Thyroid gland (tissue), 4 donors: ENCODE measurements around the gene POC5. TPM values are rescaled to one million over a fixed set of nuclear protein-coding genes. Genes with fewer than 3 reads are reported as not detected.
"Not testable (repeated sequence)": the region's sequence is repeated elsewhere in the genome, so short reads cannot be mapped to it uniquely, and the experiment has no call there.

ENCODE experiments used
- DNase-seq, 2 donors: peaks; one replicate each; pipeline ENCODE4 v3.0.0-alpha.2; 2019
- H3K27ac ChIP-seq, 3 donors: fragments of 200-600 bp; sonication (generic); 1 replicate in 2 of 3; 2 replicates in 1 of 3; pipeline ENCODE4 v1.5.1; 2016 to 2019; ENCODE audit warnings: mild to moderate bottlenecking in 1 of 3, moderate library complexity in 1 of 3
- H3K27me3 ChIP-seq: fragments of 200-600 bp; sonication (generic); one replicate; pipeline ENCODE4 v1.5.1; 2019
- H3K36me3 ChIP-seq, 2 donors: fragments of 200-600 bp; sonication (generic); one replicate each; pipeline ENCODE4 v1.5.1; 2016 to 2019
- H3K4me1 ChIP-seq, 2 donors: fragments of 200-600 bp; sonication (generic); one replicate each; pipeline ENCODE4 v1.5.1; 2017 to 2019
- H3K4me3 ChIP-seq, 3 donors: fragments of 200-600 bp; sonication (generic); replicated peaks in 1 of 3; 1 replicate in 2 of 3; 2 replicates in 1 of 3; pipeline ENCODE4 v1.5.1; 2016; ENCODE audit warnings: mild to moderate bottlenecking in 1 of 3
- H3K9me3 ChIP-seq: fragments of 200-600 bp; sonication (generic); one replicate; pipeline ENCODE4 v1.5.1; 2017
- POLR2A ChIP-seq, 2 donors: fragments of 450-650 bp; IDR thresholded peaks; one replicate each; pipeline ENCODE4 v1.6.1; 2017; ENCODE audit warnings: antibody characterized with exemption in 2 of 2, mild to moderate bottlenecking in 2 of 2, moderate library complexity in 1 of 2
- WGBS, 2 donors: methylation state at CpG; one replicate each; pipeline ENCODE4 v1.1.5; 2017; 5-methylcytosine and 5-hydroxymethylcytosine counted together
- intact Hi-C: fragments of 100-400 bp; cut with DNase I; formaldehyde crosslinking; loops from one replicate; pipeline ENCODE4 v1.15.1; 2023
- total RNA-seq, 4 donors: library from RNA; depleted of rRNA; stranded (reverse); fragments of >200 nt; gene quantifications; one replicate each; pipeline ENCODE4 v1.2.3, GENCODE V29; 2016
- TF ChIP-seq, protein P1 (sequence below), 6 experiments: fragments of 200-600 bp in 3 of 6; fragments of 450-650 bp in 3 of 6; sonication (generic) in 3 of 6; IDR thresholded peaks; one replicate each; pipeline ENCODE4 v1.5.1; 2016 to 2019; ENCODE audit warnings: antibody characterized with exemption in 6 of 6, mild to moderate bottlenecking in 2 of 6, inconsistent platforms in 1 of 6, moderate library complexity in 1 of 6

Gene POC5
- total RNA-seq, 4 donors from 2014 or later, result 9.5 to 24.3 (median 14.4) TPM

DNA sequence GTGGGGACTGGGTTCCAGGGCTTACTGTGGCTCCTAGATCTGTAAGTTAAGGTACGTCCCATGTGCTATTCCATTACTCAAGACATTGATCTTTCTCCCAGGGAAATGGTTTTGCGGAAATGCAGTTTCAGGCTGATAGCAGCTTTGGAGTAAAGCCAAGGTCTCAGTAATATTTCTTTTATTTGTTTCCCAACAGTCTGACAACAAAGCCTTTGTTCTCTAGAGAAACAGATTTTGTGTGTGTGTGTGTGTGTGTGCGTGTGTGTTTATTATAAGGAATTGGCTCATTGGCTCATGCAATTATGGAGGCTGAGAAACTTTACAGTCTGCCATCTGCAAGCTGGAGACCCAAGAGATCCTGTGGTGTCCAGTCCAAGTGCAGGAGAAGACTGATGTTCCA, 12.1 kb upstream of the POC5 start:
- H3K4me3 ChIP-seq, result no peak overlapping the region
- H3K36me3 ChIP-seq, result no peaks in the 10 kb centered on the region
- H3K4me1 ChIP-seq, result no peaks in the 10 kb centered on the region
- TF ChIP-seq, protein P1, sequence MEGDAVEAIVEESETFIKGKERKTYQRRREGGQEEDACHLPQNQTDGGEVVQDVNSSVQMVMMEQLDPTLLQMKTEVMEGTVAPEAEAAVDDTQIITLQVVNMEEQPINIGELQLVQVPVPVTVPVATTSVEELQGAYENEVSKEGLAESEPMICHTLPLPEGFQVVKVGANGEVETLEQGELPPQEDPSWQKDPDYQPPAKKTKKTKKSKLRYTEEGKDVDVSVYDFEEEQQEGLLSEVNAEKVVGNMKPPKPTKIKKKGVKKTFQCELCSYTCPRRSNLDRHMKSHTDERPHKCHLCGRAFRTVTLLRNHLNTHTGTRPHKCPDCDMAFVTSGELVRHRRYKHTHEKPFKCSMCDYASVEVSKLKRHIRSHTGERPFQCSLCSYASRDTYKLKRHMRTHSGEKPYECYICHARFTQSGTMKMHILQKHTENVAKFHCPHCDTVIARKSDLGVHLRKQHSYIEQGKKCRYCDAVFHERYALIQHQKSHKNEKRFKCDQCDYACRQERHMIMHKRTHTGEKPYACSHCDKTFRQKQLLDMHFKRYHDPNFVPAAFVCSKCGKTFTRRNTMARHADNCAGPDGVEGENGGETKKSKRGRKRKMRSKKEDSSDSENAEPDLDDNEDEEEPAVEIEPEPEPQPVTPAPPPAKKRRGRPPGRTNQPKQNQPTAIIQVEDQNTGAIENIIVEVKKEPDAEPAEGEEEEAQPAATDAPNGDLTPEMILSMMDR (IDR thresholded peaks at IDR 0.05), result no peak
- no peak for TF ChIP-seq POLR2A (IDR thresholded peaks at IDR 0.05)
- WGBS, 2 donors, result 68 to 86% methylated on average over 3 of the region's 3 CpGs
- no peak overlapping the region for H3K27ac ChIP-seq
- intact Hi-C loops, result loop anchor here (10.0 kb wide), 1 partner anchor 525 kb away; no protein-coding TSS in a partner anchor
- DNase-seq, result no peak
- H3K9me3 ChIP-seq, result no peaks in the 10 kb centered on the region
- no peaks in the 10 kb centered on the region for H3K27me3 ChIP-seq

DNA sequence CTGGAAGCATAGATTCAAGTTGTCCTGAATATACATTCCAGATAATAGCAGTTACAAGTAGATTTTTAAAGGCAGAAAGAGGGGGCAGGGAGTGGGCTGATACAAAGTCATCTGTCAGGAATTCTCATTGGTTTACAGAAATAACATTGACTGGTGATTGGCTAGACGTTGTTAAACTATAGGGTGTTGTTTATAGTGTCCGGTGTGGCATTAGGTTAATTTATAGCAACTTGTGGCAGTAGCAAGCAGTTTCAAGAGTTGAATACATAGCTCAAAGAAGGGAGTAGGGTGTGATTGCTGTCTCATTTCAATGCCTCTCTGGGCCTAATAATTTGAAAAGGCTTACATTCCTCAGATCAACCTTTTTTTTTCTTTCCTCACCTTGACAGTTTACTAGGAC, 10.7 kb upstream of the POC5 start:
- Histone ChIP-seq H3K27ac (no peak overlapping the region), H3K9me3 (no peaks in the 10 kb centered on the region), H3K27me3 (no peaks in the 10 kb centered on the region), H3K4me3 (no peak overlapping the region), H3K4me1 (no peaks in the 10 kb centered on the region), H3K36me3 (no peaks in the 10 kb centered on the region)
- WGBS, 2 donors, result 78 to 79% methylated on average over 2 of the region's 2 CpGs
- intact Hi-C loops, result loop anchor here (10.0 kb wide), 1 partner anchor 527 kb away; no protein-coding TSS in a partner anchor
- DNase-seq, result no peak
- no peak for TF ChIP-seq POLR2A (IDR thresholded peaks at IDR 0.05)
- TF ChIP-seq, protein P1 (IDR thresholded peaks at IDR 0.05), result no peak

DNA sequence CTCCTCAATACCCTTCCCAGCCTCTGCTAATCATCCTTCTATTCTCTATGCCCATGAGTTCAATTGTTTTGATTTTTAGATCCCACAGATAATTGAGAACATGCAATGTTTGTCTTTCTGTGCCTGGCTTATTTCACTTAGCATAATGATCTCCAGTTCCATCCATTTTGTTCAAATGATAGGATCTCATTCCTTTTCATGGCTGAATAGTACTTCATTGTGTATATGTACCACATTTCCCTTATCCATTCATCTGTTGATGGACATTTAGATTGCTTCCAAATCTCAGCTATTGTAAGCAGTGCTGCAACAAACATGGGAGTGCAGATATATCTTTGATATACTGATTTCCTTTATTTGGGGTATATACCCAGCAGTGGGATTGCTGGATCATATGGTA, 9.0 kb upstream of the POC5 start:
- H3K27ac ChIP-seq, H3K4me1 ChIP-seq, H3K36me3 ChIP-seq, H3K9me3 ChIP-seq, H3K27me3 ChIP-seq, H3K4me3 ChIP-seq, DNase-seq: not testable (repeated sequence)
- intact Hi-C loops, result loop anchor here (10.0 kb wide), 1 partner anchor 529 kb away; no protein-coding TSS in a partner anchor

DNA sequence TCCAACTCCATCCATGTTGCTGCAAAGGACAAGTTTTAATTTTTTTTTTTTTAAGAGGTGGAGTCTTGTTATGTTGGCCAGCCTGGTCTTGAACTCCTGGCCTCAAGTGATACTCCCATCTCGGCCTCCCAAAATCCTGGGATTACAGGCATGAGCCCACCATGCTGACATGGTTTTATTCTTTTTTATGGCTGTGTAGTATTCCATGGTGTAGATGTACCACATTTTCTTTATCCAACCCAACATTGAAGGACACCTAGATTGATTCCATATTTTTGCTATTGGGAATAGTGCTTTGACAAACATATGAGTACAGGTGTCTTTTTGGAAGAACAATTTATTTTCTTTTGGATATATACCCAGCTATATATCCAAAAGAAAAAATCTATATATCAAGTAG, 6.1 kb upstream of the POC5 start:
- intact Hi-C loops, result loop anchor here (10.0 kb wide), 1 partner anchor 531 kb away; no protein-coding TSS in a partner anchor
- H3K27me3 ChIP-seq, result no peaks in the 10 kb centered on the region
- TF ChIP-seq, protein P1 (IDR thresholded peaks at IDR 0.05), result no peak
- TF ChIP-seq POLR2A (IDR thresholded peaks at IDR 0.05), result no peak
- H3K27ac ChIP-seq, result no peak overlapping the region
- H3K9me3 ChIP-seq, result no peaks in the 10 kb centered on the region
- no peaks in the 10 kb centered on the region for H3K4me1 ChIP-seq
- no peaks in the 10 kb centered on the region for H3K36me3 ChIP-seq
- H3K4me3 ChIP-seq, result no peak overlapping the region
- no peak for DNase-seq
- WGBS, 2 donors, result 87 to 89% methylated on average over 1 of the region's 1 CpG

DNA sequence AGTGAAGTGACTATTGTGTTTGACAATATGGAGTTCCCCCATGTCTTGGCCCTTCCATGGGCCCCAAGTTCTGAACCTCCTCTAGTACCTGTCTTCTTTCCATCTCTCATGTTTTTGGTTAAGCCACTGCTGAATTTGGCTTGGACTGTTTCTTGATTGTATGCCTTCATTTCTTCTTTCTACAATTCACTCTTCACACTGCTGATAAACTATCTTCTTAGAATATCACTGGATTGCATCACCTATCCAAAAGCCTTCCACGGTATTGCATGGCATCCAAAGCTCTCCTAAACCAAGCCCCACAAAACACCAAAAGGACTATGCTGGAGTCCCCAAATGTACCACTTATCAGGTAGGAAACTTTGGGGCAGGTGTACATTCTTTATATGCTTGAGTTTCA, 4.3 kb upstream of the POC5 start:
- no peak for TF ChIP-seq POLR2A (IDR thresholded peaks at IDR 0.05)
- TF ChIP-seq, protein P1 (IDR thresholded peaks at IDR 0.05), result no peak
- intact Hi-C loops, result loop anchor here (10.0 kb wide), 1 partner anchor 533 kb away; no protein-coding TSS in a partner anchor
- 86 to 88% methylated on average over 1 of the region's 1 CpG for WGBS, 2 donors
- no peaks in the 10 kb centered on the region for H3K36me3 ChIP-seq
- DNase-seq, result no peak
- no peaks in the 10 kb centered on the region for H3K9me3 ChIP-seq
- no peaks in the 10 kb centered on the region for H3K27me3 ChIP-seq
- H3K27ac ChIP-seq, result no peak overlapping the region
- H3K4me1 ChIP-seq, result peaks cover 1% of the 10 kb centered on the region in 2 donors
- no peak overlapping the region for H3K4me3 ChIP-seq
